SK-N-MC (cell line): ENCODE results near the gene ST6GAL1.

Source experiments
- DNase-seq: peaks from one replicate; pipeline ENCODE4 v3.0.0-alpha.2; 2011; ENCODE audit warnings: low read depth, low spot score
- H3K27ac ChIP-seq: fragments of 200-600 bp; sonication (generic); 2 replicates; pipeline ENCODE4 v1.5.1; 2016; ENCODE audit warnings: mixed run types
- H3K36me3 ChIP-seq: fragments of 200-600 bp; sonication (generic); 2 replicates; pipeline ENCODE4 v1.6.1; 2017; ENCODE audit warnings: antibody characterized with exemption, low read length, mixed read lengths; ENCODE audit not compliant: insufficient read depth
- H3K4me3 ChIP-seq: fragments of 200-600 bp; sonication (generic); 2 replicates; pipeline ENCODE4 v1.5.1; 2016
- H3K9ac ChIP-seq: fragments of 200-600 bp; sonication (generic); 2 replicates; pipeline ENCODE4 v1.8.0; 2017; ENCODE audit warnings: mixed run types, mixed read lengths; ENCODE audit not compliant: insufficient read length
- H3K9me3 ChIP-seq: fragments of 200-600 bp; sonication (generic); 2 replicates; pipeline ENCODE4 v1.6.1; 2017; ENCODE audit warnings: low read depth, mild to moderate bottlenecking, antibody characterized with exemption, low read length, moderate library complexity, mixed read lengths
- EZH2 ChIP-seq: fragments of 200-600 bp; sonication (generic); IDR thresholded peaks from one replicate; pipeline ENCODE4 v1.6.1; 2017; ENCODE audit warnings: antibody characterized with exemption
- FOXP2 ChIP-seq: optimal IDR thresholded peaks from 2 replicates; pipeline ENCODE3; 2011; ENCODE audit warnings: mild to moderate bottlenecking, moderate library complexity; ENCODE audit not compliant: insufficient read depth; ENCODE audit errors: extremely low read length, control extremely low read depth
- POLR2AphosphoS5 ChIP-seq: IDR thresholded peaks from 2 replicates; pipeline ENCODE4 v1.6.1; 2012; ENCODE audit warnings: mild to moderate bottlenecking, low read depth, low read length, borderline replicate concordance

Gene ST6GAL1

DNA sequence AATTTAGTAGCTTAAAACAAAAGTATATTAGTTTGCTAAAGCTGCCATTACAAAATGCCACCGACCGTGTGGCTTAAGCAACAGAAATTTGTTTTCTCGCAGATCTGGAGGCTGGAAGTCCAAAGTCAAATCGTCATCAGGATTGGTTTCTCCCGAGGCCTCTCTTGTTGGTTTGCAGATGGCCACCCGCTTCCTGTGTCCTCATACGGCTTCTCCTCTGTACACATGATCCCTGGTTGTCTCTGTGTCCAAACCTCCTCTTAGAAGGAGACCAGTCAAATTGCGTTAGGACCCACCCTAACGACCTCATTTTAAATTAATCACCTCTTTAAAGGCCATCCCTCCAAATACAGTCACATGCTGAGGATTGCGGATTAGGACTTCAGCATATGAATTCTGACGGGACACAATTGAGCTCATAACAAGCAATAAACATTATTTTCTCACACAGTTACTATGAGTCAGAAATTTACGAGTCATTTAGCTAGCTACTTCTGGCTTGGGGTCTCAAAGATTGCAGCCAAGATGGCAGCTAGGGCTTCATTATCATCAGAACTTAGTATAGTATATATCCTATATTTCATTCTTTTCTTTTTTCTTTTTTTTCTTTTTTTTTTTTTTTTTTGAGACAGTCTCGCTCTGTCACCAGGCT lies 150.6 kb downstream of the ST6GAL1 start:
- no peak overlapping the region for H3K4me3 ChIP-seq

DNA sequence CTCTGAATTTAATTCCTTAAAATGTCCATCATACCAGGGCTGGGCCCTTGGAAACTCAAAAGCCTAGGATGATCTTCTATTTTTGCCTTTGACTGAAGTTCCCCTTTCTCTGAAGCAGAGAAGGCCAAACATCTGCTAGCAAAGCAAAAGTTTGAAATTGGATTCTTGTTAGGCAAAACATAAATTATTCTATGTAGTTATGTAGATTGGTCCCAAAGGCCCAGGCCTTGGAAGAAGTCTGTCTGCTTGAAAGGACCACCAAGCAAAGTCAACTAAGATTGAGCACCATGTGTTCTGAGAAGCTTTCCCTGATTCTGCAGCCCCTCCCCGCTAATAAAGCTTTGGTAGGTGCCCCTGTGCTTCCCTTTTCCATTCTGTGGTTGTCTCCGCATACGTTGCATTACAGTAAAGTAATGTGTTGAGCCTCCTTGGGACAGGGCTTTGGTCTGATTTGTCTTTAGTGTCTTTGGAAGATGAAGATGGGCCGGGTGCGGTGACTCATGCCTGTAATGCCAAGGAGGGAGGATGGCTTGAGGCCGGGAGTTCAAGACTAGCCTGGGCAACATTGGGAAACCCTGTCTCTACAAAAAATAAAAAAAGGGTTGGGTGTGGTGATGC lies 152.5 kb downstream of the ST6GAL1 start:
- no peaks in the 10 kb centered on the region for H3K36me3 ChIP-seq
- no peak for DNase-seq
- H3K4me3 ChIP-seq = no peak overlapping the region
- no peak for TF ChIP-seq EZH2
- TF ChIP-seq POLR2AphosphoS5 = no peak
- no peak for TF ChIP-seq FOXP2
- H3K9me3 ChIP-seq = no peaks in the 10 kb centered on the region
- no peak overlapping the region for H3K27ac ChIP-seq
- no peak overlapping the region for H3K9ac ChIP-seq

More for the DNA sequence above, 150.6 kb downstream of the ST6GAL1 start:
- Histone ChIP-seq H3K27ac (no peak overlapping the region), H3K9me3 (no peaks in the 10 kb centered on the region), H3K36me3 (no peaks in the 10 kb centered on the region; the same call in 1 of the 2 replicates), H3K9ac (no peak overlapping the region)
- no peak for DNase-seq
- TF ChIP-seq POLR2AphosphoS5 (no peak), FOXP2 (no peak), EZH2 (no peak)

DNA sequence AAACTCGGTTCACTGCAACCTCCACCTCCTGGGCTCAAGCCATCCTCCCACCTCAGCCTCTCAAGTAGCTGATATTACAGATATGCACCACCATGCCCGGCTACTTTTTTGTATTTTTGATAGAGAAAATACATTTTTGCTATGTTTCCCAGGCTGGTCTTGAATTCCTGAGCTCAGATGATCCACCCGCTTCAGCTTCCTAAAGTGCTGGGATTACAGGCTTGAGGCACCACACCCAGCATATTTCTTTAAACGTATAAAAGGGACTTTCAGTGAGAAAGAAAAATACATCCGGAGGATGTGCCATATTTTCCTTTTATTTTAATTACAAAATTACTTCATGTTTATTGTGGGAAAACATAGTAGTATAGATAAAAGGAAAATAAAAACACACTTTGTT lies 153.8 kb downstream of the ST6GAL1 start:
- H3K4me3 ChIP-seq = peak overlapping the region; percentile 36
- no peaks in the 10 kb centered on the region for H3K36me3 ChIP-seq
- peak overlapping the region; percentile 33; the same call in 1 of the 2 replicates for H3K27ac ChIP-seq
- H3K9me3 ChIP-seq = no peaks in the 10 kb centered on the region
- no peak for TF ChIP-seq EZH2
- TF ChIP-seq FOXP2 = no peak
- no peak for TF ChIP-seq POLR2AphosphoS5
- peak overlapping the region; percentile 12 for H3K9ac ChIP-seq
- DNase-seq = no peak

DNA sequence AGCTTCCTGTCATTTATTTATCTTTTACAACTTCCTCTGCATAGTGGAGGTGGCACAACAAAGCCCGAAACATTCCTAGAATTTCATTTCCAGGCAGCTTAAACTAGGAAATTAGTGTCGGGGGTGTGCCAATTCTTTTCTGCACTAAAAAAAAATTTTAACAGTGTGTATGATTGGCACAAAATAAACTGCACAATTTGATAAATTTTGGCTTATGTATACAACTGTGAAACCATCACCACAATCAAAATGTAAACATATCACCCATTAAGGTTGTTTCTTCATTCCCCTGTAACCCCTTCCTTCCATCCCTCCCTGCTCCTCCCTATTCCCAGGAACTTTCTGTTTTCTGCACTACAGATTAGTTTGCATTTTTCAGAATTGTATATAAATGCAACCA lies 154.3 kb downstream of the ST6GAL1 start:
- Histone ChIP-seq H3K36me3 (no peaks in the 10 kb centered on the region), H3K4me3 (peak overlapping the region; percentile 36), H3K9ac (peak overlapping the region; percentile 12), H3K9me3 (no peaks in the 10 kb centered on the region), H3K27ac (peak overlapping the region; percentile 33; the same call in 1 of the 2 replicates)
- DNase-seq = no peak
- TF ChIP-seq EZH2 (no peak), POLR2AphosphoS5 (no peak), FOXP2 (no peak)

DNA sequence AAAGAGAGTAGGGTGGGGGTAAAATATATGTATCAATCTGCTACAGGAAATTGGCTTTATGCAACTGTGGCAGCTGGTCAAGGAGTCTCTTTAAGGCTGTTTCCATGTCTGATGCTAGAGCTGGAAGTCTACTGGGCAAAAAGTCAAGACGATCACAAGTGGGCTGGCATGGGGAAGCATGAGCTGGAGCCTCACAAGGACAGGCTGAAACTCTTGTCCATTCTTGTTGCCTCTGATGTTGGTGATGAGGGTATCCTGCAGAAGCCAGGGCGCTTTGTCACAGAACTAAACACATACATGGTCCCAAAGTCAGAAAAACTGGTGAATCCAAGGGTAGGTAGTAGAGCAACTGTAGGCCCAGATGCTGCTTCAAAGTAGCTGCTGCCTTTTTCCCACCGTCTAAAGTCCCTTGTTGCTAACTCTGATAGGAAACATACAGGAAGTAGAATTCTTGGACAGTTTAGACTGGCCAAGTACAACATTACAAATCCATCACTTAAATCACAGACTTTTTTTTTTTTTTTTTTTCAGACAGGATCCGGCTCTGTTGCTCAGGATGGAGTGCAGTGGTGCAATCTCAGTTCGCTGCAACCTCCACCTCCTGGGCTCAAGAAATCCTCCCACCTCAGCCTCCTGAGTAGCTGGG lies 154.8 kb downstream of the ST6GAL1 start:
- Histone ChIP-seq H3K36me3 (no peaks in the 10 kb centered on the region), H3K9me3 (no peaks in the 10 kb centered on the region), H3K27ac (peak overlapping the region; percentile 33; the same call in 1 of the 2 replicates), H3K9ac (no peak overlapping the region), H3K4me3 (peak overlapping the region; percentile 36)
- no peak for DNase-seq
- TF ChIP-seq POLR2AphosphoS5 (no peak), EZH2 (no peak), FOXP2 (no peak)

DNA sequence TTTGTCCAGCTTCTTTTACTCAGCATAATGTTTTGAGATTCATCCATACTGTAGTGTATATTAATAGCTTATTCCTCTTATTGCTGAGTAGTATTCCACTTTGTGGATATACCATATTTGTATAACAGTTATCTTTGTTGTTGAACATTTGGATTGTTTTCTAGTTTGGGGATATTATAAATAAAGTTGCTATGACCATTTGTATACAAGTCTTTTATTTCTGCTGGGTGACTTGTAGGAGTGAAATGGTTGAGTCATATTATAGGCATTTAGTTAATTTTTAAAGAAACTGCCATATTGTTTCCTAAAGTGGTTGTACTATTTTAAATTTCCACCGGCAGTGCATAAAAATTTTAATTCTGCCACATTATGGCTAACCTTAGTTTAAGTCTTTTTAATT lies 155.6 kb downstream of the ST6GAL1 start:
- Histone ChIP-seq H3K27ac (no peak overlapping the region), H3K9me3 (no peaks in the 10 kb centered on the region), H3K9ac (no peak overlapping the region), H3K36me3 (no peaks in the 10 kb centered on the region), H3K4me3 (no peak overlapping the region)
- no peak for DNase-seq
- TF ChIP-seq POLR2AphosphoS5 (no peak), EZH2 (no peak), FOXP2 (no peak)

DNA sequence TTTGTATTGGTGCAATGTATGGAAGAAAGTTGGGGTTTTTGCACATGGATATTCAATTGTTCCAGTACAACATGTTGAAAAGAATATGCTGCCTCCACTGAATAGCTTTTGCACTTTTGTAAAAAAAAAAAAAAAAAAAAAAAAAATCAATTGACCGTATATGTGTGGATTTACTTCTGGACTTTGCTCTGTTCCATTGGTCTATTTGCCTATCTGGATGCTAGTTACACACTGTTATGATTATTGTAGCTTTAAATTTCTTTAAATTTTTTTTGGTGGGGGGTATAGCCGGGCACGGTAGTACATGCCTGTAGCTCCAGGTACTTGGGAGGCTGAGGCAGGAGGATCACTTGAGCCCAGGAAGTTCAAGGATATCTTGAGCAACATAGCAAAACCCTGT lies 156.5 kb downstream of the ST6GAL1 start:
- H3K36me3 ChIP-seq = no peaks in the 10 kb centered on the region
- TF ChIP-seq POLR2AphosphoS5 (no peak), EZH2 (no peak), FOXP2 (no peak)
- H3K4me3 ChIP-seq = no peak overlapping the region
- no peak overlapping the region for H3K27ac ChIP-seq
- no peaks in the 10 kb centered on the region for H3K9me3 ChIP-seq
- no peak overlapping the region for H3K9ac ChIP-seq
- DNase-seq = no peak

DNA sequence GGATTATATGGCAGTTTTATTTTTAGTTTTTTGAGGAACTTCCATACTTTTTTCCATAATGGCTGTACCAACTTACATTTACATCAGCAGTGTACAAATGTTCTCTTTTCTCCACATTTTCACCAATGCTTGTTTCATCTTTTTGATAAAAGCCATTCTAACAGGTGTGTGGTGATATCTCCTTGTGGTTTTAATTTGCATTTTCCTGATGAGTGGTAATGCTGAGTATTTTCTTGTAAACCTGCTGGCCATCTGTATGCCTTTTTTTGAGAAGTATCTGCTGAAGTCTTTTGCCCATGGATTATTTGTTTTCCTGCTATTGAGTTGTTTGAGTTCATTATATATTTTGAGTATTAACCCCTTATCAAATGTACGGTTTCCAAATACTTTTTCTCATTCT lies 158.4 kb downstream of the ST6GAL1 start:
- H3K9me3 ChIP-seq = no peaks in the 10 kb centered on the region
- no peaks in the 10 kb centered on the region for H3K36me3 ChIP-seq
- H3K27ac ChIP-seq = no peak overlapping the region
- TF ChIP-seq POLR2AphosphoS5 (no peak), FOXP2 (no peak), EZH2 (no peak)
- no peak for DNase-seq
- H3K4me3 ChIP-seq = no peak overlapping the region
- no peak overlapping the region for H3K9ac ChIP-seq
